GM18873 (cell line): Measurements from ENCODE around the gene ERFL.
"Not testable (repeated sequence)": the region's sequence is repeated elsewhere in the genome, so short reads cannot be mapped to it uniquely, and the experiment has no call there.

Experiments
- ATAC-seq: cut with Tn5 transposase; IDR thresholded peaks from one replicate; pipeline ENCODE4 v1.9.1; 2021; ENCODE audit warnings: mild to moderate bottlenecking, moderate library complexity, moderate number of reproducible peaks; ENCODE audit not compliant: unreplicated experiment, low FRiP score

Gene ERFL

DNA sequence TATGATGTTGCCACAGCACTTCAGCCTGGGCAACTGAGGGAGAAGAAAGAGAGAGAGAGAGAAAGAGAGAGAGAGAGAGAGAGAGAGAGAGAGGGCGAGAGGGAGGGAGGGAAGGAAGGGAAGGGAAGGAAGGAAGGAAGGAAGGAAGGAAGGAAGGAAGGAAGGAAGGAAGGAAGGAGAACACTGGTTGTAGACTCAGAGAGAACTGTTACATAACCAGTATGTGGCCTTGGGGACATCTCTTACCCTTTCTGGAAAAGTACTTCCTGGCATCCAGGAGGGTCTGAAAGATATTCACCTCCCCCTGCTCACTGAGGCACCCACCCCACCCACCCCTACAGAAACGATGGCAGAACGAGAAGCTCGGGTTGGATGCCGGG, 47.9 kb downstream of the ERFL start:
- no peak for ATAC-seq

DNA sequence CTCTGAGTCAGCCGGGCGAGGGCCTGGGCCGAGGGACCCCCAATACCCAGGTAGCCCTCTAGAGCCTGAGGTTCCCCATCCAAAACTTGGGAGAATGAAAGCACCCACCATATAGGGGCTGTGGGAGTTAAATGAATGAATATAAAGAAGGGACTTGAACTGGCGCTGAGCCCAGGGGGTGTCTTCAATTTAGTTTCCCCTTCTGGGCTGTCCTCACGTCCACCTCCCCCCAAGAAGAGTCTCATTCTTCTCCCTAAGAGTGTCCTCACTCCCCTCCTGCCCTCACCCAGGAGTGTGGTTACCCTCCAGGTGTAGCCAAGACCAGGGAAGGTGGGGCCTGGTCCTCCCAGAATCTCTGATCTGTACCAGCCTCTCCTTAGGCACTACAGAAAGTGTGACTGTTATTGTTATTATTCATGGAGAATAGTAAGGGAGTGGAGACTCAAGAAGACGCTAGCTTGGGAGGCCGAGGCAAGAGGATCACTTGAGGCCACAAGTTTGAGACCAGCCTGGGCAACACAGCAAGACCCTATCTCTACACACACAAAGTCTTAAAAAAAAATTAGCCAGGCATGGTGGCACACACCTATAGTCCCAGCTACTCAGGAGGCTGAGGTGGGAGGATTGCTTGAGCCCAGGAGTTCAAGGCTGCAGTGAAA, 48.5 kb downstream of the ERFL start:
- no peak for ATAC-seq

DNA sequence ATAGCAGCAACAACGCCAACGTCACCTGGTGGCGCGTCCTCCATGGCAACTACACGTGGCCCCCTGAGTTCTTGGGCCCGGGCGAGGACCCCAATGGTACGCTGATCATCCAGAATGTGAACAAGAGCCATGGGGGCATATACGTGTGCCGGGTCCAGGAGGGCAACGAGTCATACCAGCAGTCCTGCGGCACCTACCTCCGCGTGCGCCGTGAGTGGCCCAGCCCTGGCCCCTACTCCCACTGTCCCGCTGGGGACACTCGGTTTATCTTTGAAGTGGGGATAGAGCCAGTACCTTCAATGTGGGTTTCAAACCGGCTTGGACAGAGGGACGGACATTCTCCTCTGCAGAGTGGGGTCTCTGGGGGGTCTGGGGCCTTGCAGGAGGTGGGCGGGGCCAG, 49.2 kb downstream of the ERFL start:
- ATAC-seq: no peak

DNA sequence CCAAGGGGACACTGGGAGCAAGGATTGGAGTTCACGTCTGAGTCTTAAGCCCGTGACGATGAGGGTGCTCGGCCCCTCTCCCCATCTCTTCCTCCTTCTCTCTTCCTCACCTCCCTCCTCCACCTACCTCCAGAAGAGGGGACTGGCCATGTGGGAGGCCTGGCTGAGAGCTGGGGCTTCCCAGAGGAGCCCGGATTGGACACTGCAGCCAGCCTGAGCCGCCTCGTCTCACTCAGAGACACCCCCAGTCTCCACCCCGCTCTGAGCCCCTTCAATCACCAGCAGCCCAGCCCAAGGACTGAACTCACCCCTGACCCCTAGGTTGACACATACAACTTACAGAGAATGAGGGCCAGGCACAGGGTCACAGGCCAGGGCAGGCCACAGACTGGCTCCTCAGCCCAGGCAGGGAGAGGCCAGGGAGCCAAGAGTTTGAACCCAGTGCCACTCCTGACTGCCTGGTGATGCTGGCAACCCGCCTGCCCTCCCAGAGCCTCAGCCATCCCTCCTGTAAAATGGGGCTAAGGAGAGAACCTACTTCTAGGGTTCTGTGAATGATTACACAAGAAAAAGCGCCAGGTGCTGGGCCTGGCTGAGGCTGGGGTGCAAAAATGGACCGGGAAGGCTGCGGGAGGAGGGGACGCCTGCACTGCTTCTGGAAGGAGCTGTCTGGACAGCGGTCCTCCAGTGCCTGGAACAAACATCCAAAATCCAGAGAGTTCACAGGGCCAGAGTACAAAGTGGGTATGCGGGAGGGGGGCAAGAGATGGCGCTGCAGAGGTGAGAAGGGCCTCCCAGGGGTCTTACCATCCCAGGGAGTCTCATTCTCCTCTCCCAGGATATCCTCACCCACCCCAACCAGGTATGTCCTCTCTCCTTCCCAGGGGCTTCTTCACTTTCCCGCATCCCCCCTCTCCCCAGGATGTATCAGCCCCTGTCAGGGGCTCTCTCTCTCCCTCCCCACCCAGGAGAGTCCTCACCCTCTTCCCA, 50.0 kb downstream of the ERFL start:
- no peak for ATAC-seq

DNA sequence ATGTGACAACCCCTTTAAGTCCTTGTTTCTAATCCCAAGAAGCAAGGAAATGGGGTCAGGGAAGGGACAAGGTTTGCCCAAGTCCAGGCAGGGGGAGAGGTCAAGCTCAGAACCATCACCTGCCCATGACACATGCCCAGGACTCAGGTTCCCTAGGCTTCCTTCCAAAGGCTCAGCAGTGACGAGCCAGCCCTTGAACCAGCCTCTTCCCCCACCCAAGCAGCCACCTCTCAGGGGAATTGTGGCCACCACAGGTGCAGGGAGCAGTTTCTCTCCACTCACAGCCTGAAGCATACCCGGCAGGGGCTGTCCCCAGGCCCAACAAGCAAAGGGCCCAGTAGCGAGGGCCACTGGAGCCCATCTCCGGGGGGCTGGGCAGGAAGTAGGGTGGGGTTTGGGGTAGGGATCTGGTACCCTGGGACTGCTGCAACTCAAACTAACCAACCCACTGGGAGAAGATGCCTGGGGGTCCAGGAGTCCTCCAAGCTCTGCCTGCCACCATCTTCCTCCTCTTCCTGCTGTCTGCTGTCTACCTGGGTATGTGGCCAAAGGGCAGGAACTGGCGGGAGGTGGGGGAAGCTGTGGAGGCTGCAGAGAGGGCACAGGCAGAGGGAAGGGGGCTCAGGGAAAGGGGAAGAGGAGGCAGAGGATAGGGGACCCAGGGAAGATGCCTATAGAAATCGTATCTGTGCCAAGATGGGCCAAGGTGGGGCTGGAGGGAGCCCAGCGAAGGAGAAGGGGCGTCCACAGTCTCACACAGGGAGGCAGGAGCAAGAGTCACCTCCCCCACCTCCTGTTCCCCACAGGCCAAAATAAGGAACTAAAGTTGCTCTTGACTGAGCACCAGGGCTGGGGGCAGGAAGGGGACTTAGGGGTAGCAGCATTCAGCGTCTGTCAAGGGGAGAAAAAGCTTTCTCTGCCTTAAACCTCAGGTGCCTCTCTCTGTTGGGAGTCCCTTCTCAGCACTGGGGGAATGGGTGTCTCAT, 51.1 kb downstream of the ERFL start, which contains the start of gene CD79A:
TSS of gene CD79A (plus strand) at position 433 of the 986 bp plus-strand sequence. CDS start at position 459, 26 bp downstream.
- ATAC-seq: peak; percentile 64

DNA sequence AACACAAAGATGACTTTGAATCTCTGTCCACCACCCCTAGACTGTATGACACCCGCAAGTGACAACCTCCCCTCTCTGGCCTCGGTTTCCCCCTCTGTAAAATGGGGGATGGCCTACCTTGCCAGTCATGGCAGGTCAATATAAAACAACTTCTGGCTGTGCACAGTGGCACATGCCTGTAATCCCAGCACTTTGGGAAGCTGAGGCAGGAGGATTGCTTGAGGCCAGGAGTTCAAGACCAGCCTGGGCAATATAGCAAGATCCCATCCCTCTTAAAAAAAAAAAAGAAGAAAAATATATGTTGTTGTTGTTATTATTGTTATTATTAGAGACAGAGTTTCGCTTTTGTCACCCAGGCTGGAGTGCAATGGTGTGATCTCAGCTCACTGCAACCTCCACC, 52.3 kb downstream of the ERFL start:
- ATAC-seq: not testable (repeated sequence)

DNA sequence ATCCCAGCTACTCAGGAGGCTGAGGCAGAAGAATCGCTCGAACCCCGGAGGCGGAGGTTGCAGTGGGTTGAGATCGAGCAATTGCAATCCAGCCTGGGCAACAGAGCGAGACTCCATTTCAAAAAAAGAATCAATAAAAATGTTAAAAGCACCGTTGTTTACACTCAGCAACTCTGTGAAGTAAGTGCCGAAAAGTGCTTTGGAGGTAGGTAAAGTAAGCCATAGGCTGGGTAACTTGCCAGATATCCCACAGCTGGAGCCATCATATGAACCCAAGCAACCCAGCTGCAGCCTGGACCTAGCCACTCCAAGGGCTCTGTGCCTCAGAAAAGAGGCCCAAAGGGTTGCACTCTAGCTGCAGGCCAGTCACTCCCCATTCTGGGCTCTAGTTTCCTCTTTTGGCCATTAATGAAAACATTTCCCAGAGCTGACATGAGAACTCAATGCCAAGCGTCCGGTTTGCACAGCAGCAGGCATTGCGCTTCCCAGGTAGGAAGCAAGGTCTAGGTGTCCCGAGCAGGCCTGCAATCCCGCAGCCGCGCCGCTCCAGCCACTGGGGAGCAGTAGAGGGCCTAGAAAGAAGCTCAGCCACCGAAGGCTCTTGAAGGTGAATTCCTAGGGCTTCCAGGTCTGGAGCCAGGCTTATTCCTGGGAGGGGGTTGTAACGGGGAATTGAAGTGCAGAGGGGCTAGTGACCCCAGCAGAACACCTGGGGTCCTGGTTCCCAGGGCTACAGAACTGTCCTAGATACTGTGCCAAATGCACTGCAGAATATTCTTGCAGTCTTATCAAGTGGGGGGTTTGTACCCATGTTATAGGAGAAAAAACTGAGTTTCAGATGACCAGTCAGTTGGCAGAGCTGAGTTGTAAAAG, 55.2 kb downstream of the ERFL start:
- ATAC-seq: no peak

DNA sequence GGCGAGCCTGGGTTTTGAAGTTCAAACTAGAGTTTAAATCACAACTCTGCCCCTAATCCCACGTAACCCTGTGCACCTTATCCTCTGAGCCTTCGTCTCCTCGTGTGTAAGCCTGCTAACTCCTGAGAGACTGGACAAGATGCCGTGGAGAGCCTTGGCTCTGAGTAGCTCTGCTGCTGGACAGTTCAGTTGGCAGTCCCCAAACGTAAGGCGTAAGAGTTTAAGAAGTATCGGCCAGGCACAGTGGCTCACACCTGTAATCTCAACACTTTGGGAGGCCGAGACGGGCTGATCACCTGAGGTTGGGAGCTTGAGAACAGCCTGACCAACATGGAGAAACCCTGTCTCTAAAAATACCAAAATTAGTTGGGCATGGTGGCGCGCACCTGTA, 55.9 kb downstream of the ERFL start:
- no peak for ATAC-seq

DNA sequence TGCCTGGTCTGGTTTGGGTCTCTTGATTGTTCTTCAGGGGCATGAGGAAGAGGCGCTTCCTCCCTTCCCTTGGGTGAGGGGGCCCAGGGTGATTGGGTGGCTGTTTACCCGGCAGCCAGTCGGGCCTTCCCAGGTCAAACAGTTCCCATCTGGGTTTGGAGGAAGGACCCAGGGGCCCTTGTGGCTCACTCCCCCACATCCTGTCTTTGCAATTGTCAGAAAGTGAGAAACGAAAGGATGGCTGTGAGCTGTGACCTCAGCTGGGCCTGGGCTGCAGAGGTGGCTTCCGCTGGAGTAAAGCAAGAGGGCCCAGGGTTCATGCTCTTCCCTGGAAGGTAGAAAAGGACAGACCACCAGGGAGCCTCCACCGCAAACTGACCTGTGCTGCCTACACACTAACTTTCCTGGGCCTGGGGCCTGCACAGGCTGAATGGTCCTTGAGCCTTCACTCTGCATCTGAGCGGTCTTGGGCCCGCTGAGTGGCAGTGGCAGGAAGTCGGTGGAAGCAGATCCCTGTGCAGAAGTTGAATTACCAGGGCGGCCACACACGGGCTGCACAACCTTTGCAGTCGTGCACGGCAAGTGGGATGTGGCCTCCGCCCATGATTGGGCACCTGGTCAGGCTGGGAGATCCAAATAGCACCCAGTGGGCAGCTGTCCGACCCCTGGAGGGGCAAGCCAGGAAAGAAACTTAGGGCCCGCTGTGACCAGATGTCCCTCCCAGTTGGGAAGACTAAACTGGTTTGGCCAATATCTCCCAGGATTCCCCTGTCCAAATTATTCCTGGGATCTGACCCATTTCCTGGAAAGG, 56.5 kb downstream of the ERFL start:
- peak; percentile 43 for ATAC-seq

DNA sequence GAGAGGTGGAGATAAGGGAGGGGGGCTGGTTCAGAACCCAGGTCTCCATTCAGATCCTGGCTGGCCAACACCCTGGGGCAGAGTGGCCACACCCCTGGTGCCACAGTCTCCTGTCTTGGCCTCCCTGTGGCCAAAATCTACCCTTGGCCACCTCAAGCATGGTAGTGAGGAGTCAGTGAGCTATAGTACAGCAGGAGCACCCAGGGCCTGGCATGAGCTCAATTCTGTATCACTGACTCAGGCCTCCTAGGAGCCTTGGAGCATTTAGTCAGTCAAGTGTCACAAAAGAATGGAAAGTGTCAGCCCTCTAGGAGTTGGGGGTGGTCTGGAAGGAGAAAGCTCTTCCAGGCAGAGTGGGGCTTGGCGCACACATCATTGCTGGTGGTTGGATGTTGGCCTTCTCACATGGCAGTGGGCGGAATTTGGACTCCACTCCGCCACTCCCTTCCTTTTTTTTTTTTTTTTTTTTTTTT, 57.8 kb downstream of the ERFL start:
- no peak for ATAC-seq

DNA sequence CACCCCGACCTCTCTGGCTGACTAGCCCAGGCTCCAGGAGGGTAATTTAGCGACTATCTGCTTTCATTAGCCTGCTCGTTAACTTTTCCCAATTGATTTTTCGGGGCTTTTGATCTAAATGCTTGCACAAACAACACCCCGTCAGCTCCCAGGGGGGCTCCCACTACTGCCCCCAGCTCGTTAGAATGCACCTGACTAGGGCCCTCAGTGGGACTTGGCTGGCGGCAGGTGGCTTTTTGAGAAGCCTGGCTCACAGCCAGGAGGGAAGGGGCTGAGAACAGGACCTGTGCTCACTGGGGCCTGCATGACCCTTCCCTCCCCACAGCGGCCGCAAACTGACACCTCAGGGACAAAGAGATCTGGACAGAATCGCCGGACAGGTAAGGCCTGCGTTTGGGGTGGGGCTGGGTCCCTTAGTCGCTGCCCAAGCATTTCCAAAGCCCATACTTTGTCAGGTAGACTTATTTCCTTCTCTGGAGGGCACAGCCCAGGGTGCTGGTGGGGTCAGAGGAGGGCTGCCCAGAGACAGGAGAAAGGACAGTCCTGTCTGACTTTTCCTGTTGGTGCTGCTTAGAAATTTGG, 58.8 kb downstream of the ERFL start:
- ATAC-seq: no peak

DNA sequence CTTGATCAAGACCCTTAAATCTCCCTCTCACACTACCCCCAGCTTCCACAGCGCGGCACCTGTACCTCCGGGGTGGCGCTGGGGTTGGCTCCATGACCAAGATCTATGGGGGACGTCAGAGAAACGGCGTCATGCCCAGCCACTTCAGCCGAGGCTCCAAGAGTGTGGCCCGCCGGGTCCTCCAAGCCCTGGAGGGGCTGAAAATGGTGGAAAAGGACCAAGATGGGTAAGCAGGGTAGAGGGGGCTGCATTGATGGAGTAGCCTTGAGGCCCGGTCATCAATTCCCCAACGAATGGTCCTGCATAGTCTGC, 59.3 kb downstream of the ERFL start:
- no peak for ATAC-seq

DNA sequence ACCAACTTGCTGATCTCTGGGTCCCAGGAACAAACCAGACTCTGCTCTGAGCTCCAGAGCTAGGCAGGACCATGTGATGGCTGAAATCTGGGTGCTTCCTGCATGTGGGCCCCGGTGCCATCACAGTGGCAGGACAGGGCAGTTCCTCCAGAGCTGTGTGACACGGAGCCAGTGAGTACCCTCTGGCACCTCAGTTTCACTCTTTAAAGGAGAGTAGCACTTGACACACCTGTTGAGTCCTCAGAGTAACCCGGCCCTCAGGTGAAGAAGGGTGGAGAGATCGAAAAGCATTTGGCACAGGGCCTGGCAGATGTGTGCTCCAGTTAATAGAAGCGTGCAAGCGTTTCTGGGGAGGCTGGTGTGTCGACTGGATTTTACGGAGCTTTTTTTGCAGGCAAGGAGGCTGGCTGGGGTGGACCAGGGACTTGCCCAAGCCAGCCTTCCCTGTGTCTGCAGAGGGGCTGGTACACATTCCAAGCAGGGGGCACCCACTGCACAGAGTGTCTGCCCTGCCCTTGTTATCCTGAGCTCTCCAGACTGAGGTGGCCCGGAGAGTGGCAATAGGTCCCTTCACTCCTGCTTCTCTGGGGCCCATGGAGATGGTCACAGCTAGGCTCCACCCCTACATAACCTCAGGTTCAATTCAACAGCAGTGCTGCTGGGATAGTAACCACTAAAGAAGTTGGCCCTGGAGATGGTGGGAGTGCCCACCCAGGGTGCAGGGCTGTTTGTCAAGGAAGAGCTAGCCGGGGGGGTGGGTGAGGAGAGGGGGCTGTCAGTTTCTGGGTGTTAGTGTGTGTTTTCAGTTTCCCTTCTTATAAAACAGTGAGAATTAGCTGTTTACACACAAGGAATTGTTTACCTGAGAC, 59.9 kb downstream of the ERFL start:
- ATAC-seq: no peak

DNA sequence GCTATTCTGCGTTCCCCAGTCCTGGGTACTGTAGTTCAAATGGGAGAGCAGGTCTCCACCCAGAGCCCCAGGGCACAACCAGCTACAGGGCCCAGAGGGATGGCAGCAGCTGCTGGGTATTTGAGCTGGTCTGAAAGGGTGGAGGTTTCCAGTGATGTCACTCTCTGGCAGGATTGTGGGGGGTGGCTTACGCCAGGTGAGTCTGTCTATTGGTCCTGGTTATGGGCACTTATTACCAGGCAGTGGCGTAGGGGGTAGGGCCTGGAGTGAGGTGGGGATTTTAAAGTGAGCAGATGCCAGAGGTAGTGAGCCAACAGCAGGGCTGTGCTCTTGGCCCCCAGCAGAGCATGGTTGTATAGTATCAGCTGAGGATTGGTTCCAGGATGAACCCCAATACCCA, 62.0 kb downstream of the ERFL start:
- ATAC-seq: no peak

DNA sequence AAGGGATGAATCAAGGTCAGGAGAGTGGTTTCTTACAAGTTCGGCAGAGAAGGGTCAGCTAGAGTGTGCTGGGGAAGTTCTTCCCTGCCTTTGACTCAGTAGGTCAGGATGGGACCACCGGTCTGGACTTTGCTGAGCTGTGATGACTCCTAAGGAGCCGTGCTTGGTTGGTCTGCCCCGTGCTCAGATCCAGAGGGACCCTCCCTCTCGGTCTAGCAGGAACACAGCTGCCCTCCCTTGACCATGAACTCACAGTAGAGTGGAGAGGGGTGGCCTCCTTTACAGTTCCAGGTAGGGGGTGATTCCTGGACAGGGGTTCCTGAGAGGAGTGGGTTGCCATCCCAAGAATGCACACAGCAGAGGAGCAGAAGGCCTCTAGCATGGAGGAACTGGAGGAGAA, 63.9 kb downstream of the ERFL start:
- no peak for ATAC-seq

DNA sequence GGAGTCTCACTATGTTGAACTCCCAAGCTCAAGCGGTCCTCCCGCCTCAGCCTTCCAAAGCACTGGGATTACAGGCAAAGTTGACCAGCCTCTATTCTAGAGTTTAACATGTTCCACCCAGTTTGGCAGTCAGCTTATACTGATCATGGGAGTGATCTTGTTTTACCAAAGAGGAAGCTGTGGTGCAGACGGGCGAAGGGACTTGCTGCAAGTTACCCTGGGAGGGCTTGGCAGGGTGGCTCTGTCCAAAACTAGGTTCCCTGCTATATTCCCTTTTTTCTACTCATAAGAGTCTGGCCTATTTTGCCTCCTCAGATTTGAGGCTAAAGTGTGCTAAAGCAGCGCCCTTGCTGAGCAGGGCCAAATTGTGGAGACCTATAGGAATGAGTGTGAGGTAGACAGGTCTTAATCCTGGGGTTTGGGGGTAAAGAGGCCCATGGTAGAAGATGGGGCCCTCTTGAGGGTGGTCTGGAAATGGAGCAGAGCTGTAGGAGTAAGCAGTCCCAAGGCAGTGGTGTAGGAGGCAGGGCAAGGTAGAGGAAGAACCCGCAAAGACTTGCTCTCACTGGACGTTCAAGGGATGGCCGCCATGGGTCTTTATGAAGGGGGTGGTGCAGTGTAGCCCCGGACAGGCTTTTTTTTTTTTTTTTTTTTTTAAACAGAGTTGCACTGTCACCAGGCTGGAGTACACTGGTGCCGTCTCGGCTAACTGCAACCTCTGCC, 64.9 kb downstream of the ERFL start:
- no peak for ATAC-seq

DNA sequence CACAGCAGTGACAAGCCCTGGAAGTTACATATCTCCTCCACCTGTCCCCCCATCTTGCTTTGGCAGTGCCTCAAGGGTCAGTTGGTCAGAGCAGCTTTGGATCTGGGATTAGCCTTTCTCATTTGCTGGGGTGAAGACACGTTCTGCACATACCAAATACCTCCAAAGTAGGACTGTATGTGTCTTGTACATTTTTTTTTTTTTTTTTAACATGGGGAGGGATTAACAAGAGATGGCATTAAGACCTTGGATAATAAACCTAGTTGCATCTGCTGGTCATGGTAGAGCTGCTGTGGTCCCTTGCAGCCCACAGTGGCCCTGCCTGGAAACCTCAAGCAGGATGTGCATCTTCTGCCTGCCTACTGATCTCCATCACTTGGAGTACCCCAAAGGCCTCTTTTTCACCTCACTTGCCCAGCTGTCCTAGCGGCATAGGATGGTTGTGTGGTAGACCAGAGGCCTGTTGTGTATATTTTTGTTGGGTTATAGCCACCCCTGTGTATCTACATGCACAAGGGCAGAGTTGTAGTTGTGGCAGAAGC, 65.7 kb downstream of the ERFL start:
- ATAC-seq: no peak
